Measurements from ENCODE around the gene SNX33.
"Not testable (repeated sequence)": the region's sequence is repeated elsewhere in the genome, so short reads cannot be mapped to it uniquely, and the experiment has no call there.

Gene SNX33

GRCh38 chr15:75662823-75663519 lies 15.3 kb downstream of the SNX33 start:
- DNase-seq (ENCODE audit: low spot score) = no peak

- DNase-seq (ENCODE audit: low spot score) = no peak
Observed at GRCh38 chr15:75663931-75664421, 16.3 kb downstream of the SNX33 start.

GRCh38 chr15:75666823-75667501 lies 19.2 kb downstream of the SNX33 start:
- no peak for DNase-seq (ENCODE audit: low spot score)

GRCh38 chr15:75669191-75669878 lies 21.6 kb downstream of the SNX33 start:
- DNase-seq (ENCODE audit: low spot score) = no peak

GRCh38 chr15:75669879-75670212 lies 22.1 kb downstream of the SNX33 start:
- no peak for DNase-seq (ENCODE audit: low spot score)

- no peak for DNase-seq (ENCODE audit: low spot score)
Observed at GRCh38 chr15:75671730-75672602, 24.3 kb downstream of the SNX33 start.

- DNase-seq (ENCODE audit: low spot score) = peak; percentile 50
Observed at GRCh38 chr15:75672646-75673425, 25.1 kb downstream of the SNX33 start.

- no peak for DNase-seq (ENCODE audit: low spot score)
Observed at GRCh38 chr15:75673426-75674235, 25.9 kb downstream of the SNX33 start.

GRCh38 chr15:75674366-75674765 lies 26.7 kb downstream of the SNX33 start:
- DNase-seq (ENCODE audit: low spot score) = no peak

GRCh38 chr15:75675579-75676404 lies 28.1 kb downstream of the SNX33 start:
- DNase-seq (ENCODE audit: low spot score) = no peak

GRCh38 chr15:75676688-75677464 lies 29.2 kb downstream of the SNX33 start:
- no peak for DNase-seq (ENCODE audit: low spot score)

GRCh38 chr15:75677465-75678323 lies 30.0 kb downstream of the SNX33 start:
- no peak for DNase-seq (ENCODE audit: low spot score)

- DNase-seq (ENCODE audit: low spot score) = not testable (repeated sequence)
Observed at GRCh38 chr15:75678324-75678690, 30.6 kb downstream of the SNX33 start.

GRCh38 chr15:75680007-75680789 lies 32.5 kb downstream of the SNX33 start:
- no peak for DNase-seq (ENCODE audit: low spot score)

- DNase-seq (ENCODE audit: low spot score) = no peak
Observed at GRCh38 chr15:75682181-75683135, 34.7 kb downstream of the SNX33 start.

Data from D341Med (cell line).